K562 treated with DMSO at 1 percent for 4 hours (cell line): Measurements from ENCODE around the gene ARMC3. TPM values are rescaled to one million over a fixed set of nuclear protein-coding genes. Genes with fewer than 3 reads are reported as not detected.

ENCODE experiments used
- total RNA-seq: library from RNA; unstranded; fragments of 300-600 nt; gene quantifications from 2 replicates; pipeline ENCODE4 v1.2.3, GENCODE V29; 2022; ENCODE audit not compliant: insufficient read depth

ARMC3 gene
- total RNA-seq, result not detected in 2 replicates

GRCh38 chr10:22927661-22928403 lies at the start of gene ARMC3:
Gene ARMC3 (plus strand): TSS chr10:22928053. CDS start chr10:22931997, 3,944 bp downstream.

Other genes with a start within 250 kb of the ARMC3 start
- gene PIP4K2A, start 213.5 kb upstream of the ARMC3 start, total RNA-seq, result 34.3 and 35.7 TPM in 2 replicates
- 8.8 and 13.3 TPM in 2 replicates for gene MSRB2, start 167.5 kb downstream of the ARMC3 start, total RNA-seq